GM12875 (cell line): ENCODE measurements around the gene NEB.
"Not testable (repeated sequence)": the region's sequence is repeated elsewhere in the genome, so short reads cannot be mapped to it uniquely, and the experiment has no call there.

ENCODE experiments used
- H3K4me3 ChIP-seq: one replicate; pipeline ENCODE4 v1.5.1; 2011; ENCODE audit warnings: low read depth, low read length, control low read depth
- TF ChIP-seq, protein P1 (sequence below): IDR thresholded peaks from 2 replicates; pipeline ENCODE4 v1.5.1; 2011; ENCODE audit warnings: low read depth, mild to moderate bottlenecking, control low read depth, inconsistent platforms, low read length, moderate library complexity, borderline replicate concordance; ENCODE audit not compliant: insufficient read depth

Gene NEB

DNA sequence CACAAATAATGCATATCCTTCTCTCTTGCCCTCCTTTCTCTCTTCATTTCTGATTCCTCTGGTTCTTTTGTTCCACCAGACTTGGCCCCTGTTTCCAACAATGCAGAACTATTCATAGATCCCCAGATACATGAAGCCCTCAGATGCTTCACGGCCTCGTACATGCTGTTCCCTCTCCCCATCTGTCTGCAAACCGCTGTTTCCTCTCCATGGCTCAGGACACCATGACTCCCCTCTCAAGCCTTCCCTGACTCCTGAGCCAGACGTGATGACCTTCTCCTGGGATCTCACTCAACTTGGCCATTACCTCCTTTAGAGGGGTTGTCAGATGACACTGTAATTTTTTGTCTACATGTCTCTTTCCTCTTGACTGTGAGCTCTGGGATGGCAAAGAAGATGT, 15.5 kb downstream of the NEB start:
- H3K4me3 ChIP-seq: no peak overlapping the region
- TF ChIP-seq, protein P1, sequence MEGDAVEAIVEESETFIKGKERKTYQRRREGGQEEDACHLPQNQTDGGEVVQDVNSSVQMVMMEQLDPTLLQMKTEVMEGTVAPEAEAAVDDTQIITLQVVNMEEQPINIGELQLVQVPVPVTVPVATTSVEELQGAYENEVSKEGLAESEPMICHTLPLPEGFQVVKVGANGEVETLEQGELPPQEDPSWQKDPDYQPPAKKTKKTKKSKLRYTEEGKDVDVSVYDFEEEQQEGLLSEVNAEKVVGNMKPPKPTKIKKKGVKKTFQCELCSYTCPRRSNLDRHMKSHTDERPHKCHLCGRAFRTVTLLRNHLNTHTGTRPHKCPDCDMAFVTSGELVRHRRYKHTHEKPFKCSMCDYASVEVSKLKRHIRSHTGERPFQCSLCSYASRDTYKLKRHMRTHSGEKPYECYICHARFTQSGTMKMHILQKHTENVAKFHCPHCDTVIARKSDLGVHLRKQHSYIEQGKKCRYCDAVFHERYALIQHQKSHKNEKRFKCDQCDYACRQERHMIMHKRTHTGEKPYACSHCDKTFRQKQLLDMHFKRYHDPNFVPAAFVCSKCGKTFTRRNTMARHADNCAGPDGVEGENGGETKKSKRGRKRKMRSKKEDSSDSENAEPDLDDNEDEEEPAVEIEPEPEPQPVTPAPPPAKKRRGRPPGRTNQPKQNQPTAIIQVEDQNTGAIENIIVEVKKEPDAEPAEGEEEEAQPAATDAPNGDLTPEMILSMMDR: no peak

- TF ChIP-seq, protein P1: no peak
- no peak overlapping the region for H3K4me3 ChIP-seq
Measured at GRCh38 chr2:151718247-151718646, 16.0 kb downstream of the NEB start.

GRCh38 chr2:151716721-151717120, 17.6 kb downstream of the NEB start:
- TF ChIP-seq, protein P1: no peak
- no peak overlapping the region for H3K4me3 ChIP-seq

DNA sequence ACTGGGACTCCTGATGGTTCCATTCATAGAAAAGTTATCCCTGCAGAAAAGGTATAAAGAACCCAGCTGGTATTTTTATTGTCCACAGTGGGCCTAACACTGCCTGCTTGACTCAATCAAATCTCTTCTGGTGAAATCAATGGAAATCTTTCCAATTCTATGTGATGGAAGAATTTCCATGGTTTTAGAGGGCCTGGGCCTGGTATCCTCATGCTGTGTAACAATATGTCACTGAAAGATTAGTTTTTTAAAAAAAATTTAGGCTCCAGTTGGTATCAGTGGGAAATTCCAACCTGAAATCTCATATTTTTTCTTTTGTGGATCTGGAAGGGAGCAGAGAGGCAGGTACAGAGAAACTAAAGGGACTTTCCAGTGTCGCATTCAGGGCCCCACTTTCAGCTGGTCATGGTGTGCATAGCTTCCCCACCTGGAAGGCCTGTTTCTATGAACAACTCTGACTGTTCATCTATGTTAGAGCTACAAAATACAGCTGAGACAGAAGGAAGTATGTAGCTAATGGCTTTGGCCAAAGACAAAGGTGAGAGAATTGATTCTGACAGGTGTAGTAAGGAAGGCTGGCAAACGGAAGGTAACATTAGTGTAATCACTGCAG, 20.9 kb downstream of the NEB start:
- TF ChIP-seq, protein P1: no peak
- no peak overlapping the region for H3K4me3 ChIP-seq

GRCh38 chr2:151711025-151711424, 23.3 kb downstream of the NEB start:
- no peak overlapping the region for H3K4me3 ChIP-seq
- TF ChIP-seq, protein P1: no peak

GRCh38 chr2:151708788-151709187, 25.5 kb downstream of the NEB start:
- TF ChIP-seq, protein P1: no peak
- no peak overlapping the region for H3K4me3 ChIP-seq

- TF ChIP-seq, protein P1: no peak
- no peak overlapping the region for H3K4me3 ChIP-seq
Measured at GRCh38 chr2:151707857-151708256, 26.4 kb downstream of the NEB start.

DNA sequence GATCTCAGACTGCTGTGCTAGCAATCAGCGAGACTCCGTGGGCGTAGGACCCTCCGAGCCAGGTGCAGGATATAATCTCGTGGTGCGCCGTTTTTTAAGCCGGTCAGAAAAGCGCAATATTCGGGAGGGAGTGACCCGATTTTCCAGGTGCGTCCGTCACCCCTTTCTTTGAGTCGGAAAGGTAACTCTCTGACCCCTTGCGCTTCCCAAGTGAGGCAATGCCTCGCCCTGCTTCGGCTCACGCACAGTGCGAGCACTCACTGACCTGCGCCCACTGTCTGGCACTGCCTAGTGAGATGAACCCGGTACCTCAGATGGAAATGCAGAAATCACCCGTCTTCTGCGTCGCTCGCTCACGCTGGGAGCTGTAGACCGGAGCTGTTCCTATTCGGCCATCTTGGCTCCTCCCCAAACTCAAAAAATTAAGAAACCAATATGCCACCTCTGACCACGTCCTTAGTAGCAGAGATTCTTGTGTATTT, 29.8 kb downstream of the NEB start:
- not testable (repeated sequence) for H3K4me3 ChIP-seq

DNA sequence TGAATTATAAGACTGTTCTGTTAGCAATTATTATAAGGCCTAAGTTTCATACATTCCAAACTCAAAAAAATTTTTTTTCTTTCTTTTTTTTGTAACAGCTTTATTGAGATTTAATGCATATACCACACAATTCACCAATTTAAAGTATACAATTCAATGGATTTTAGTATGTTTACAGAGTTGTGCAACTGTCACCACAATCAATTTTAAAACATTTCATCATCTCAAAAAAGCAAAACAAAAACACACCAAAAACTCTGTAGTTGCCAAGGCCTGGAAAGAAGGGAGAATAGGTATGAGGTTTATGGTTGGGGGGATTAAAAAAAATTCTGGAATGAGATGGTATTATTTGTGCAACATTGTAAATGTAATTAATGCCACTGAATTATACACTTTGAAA, 36.1 kb downstream of the NEB start:
- not testable (repeated sequence) for H3K4me3 ChIP-seq
